ENCODE data around the gene MTCL3.
A peak's percentile ranks its signal among the peaks of the same experiment; 100 is the strongest.

MTCL3 gene

DNA sequence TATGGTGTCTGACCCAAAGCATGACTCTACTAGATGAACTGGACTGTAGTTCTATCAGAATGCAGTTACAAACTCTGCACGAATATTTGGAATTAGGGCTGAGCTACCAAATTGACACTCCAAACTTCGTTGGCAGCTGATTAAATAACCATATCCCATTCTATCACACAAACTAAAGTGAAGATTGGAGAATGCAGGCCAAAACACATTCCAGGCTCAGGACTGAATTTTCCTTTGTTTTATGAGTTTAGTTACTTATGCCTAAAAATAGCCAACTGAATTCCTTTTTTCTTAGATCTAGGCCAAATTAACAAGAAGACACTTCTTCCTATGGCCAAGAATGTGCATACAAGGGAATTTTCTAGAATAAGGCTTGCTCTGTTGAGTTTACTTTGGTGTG is 50.2 kb downstream of the MTCL3 start:
- Mint-ChIP-seq H3K36me3 (ENCODE audit: low read depth) (peaks cover 32% of the 10 kb centered on the region), H3K4me3 (no peak overlapping the region), H3K4me1 (no peaks in the 10 kb centered on the region), H3K27ac (no peak overlapping the region), H3K9me3 (no peaks in the 10 kb centered on the region), H3K27me3 (no peaks in the 10 kb centered on the region)
- no peak for ATAC-seq (replicated peaks)

DNA sequence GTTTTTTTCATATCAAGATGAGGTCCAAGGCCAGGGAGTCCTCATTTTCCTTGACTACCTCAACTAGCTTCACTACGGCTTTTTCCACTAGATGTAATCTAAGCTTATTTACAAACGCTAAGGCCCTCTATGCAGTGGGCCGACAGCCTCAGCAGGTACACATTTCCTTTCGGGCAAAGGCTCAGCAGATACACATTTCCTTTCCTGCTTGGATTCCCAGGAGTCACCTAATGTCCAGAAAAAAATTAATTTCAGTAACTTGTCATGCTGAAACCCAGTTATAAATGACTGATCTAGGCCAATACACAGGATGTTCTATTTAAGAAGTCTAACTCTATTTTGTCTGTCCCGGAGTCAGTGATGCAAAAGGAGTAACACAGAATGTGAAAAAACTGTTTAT is 52.7 kb downstream of the MTCL3 start:
- H3K36me3 Mint-ChIP-seq (ENCODE audit: low read depth), result peaks cover 11% of the 10 kb centered on the region
- no peaks in the 10 kb centered on the region for H3K27me3 Mint-ChIP-seq
- no peaks in the 10 kb centered on the region for H3K9me3 Mint-ChIP-seq
- no peak overlapping the region for H3K27ac Mint-ChIP-seq
- no peaks in the 10 kb centered on the region for H3K4me1 Mint-ChIP-seq
- ATAC-seq (replicated peaks), result no peak
- H3K4me3 Mint-ChIP-seq, result no peak overlapping the region

DNA sequence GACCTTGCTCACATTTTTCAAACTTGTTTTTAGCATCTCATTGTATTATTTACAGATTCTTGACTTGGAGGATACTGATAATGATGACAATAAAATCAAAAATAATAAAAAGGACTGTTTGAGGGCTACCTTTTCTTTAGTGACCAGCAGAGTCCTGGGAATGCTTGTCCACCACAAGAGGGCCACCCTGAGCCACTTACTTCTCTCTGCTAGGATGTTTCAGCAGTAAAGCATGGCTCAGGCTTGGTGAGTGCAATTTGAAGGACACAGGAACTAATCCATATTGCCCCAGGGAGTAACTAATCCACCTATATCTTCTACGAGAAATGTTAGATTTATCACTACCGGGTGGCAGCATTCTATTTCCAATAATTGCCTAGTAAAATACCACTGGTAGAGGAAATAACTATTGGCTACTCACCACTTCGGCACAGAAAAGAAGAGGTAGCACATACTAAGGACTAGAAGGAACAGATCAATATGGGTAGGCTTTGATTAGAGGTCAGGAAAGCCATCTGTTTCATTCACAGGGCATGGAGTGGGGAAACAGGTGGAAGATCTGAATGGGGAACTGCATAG is 54.2 kb downstream of the MTCL3 start:
- H3K4me3 Mint-ChIP-seq, result no peak overlapping the region
- peak; percentile 85 for ATAC-seq (replicated peaks)
- no peaks in the 10 kb centered on the region for H3K4me1 Mint-ChIP-seq
- no peaks in the 10 kb centered on the region for H3K9me3 Mint-ChIP-seq
- H3K36me3 Mint-ChIP-seq (ENCODE audit: low read depth), result peaks cover 9% of the 10 kb centered on the region
- no peak overlapping the region for H3K27ac Mint-ChIP-seq
- no peaks in the 10 kb centered on the region for H3K27me3 Mint-ChIP-seq

DNA sequence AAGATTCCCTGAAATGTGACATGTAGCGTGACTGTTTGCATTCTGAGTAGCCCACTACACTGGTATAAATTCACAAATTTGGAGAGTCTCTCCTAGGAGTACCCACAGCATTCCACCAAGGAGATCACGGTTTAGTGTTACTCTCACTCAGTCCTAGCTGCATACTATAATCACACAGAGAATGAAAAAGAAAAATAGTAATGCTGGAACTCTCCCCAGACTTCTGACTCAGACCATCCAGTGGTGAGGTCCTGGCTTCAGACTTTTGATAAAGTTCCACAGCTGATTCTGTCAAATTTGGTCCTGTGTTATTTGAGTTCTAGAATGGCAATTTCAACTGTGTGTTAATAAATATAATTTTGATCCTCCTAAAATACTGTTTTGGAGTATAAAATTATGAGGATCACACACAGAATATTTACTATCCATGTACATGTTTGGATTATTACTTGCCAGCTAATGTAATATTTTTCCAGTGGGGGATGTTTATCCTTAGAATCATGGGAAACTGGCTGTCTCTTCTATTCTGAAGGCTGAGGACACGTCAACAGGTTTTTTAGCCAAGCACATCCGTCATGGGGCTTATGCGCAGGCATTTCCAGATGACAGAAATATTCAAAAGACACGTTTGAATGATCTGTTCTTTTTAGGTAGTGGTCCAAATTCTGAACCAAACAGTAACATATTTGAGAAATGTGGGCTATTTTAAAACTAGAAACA is 54.8 kb downstream of the MTCL3 start:
- ATAC-seq (replicated peaks), result no peak
- no peaks in the 10 kb centered on the region for H3K27me3 Mint-ChIP-seq
- no peaks in the 10 kb centered on the region for H3K4me1 Mint-ChIP-seq
- no peak overlapping the region for H3K4me3 Mint-ChIP-seq
- H3K36me3 Mint-ChIP-seq (ENCODE audit: low read depth), result peaks cover 5% of the 10 kb centered on the region
- no peaks in the 10 kb centered on the region for H3K9me3 Mint-ChIP-seq
- H3K27ac Mint-ChIP-seq, result no peak overlapping the region

DNA sequence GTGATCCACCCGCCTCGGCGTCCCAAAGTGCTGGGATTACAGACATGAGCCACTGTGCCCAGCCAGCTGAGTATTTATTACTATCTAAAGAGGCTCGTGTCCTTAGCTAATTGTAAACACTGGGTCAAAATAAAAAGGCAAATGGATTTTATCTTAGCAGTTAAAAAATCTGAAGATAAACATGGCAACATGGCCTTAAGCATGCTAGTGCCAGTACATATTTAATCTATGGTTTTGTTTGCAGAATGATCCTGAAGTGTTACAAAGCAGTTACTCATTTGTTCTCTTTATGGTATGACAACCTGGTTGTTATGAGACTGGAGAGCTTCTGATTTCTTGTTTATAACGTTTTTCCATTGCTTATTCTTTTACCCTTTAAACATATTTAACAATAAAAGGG is 56.1 kb downstream of the MTCL3 start:
- Mint-ChIP-seq H3K9me3 (no peaks in the 10 kb centered on the region), H3K36me3 (ENCODE audit: low read depth) (peaks cover 9% of the 10 kb centered on the region), H3K27me3 (no peaks in the 10 kb centered on the region), H3K27ac (no peak overlapping the region), H3K4me1 (no peaks in the 10 kb centered on the region), H3K4me3 (no peak overlapping the region)
- ATAC-seq (replicated peaks), result no peak

DNA sequence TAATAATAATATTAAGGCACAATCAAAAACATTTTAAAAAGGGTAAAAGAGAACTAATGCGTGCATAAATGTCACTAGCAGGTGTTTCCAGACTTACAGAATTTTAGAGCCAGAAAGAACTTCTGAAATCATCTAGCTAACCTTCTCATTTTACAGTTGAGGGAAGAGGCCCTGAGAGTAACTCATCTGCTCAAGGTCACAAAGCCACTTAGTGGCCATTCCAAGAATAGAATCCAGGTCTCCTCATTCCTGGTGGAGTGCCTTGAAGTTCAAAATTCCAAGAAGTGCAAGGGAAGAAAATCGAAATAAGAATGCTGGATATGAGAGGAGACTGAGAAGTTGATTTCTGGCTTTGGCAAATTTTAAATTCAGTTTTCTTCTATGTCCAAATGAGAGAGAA is 56.8 kb downstream of the MTCL3 start:
- no peaks in the 10 kb centered on the region for H3K4me1 Mint-ChIP-seq
- ATAC-seq (replicated peaks), result no peak
- no peak overlapping the region for H3K27ac Mint-ChIP-seq
- H3K27me3 Mint-ChIP-seq, result no peaks in the 10 kb centered on the region
- H3K4me3 Mint-ChIP-seq, result no peak overlapping the region
- H3K9me3 Mint-ChIP-seq, result no peaks in the 10 kb centered on the region
- peaks cover 10% of the 10 kb centered on the region for H3K36me3 Mint-ChIP-seq (ENCODE audit: low read depth)

DNA sequence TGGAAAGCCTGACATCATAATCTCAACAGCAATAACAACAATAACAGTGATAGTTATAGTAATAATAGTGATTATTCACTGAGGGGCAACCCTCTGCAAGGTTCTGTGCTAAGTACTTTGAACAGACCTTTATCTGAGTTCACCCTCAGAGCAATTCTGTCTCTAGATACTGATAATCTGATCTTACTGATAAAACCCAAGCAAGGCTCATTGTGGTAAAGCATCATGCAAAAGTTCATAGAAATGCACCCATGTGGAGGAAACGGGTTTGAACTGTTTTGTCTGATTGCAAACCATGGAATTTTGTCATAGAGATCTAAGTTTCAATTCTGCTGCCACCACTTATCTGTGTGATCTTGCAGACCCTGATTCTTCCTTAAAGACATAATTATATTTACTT is 58.7 kb downstream of the MTCL3 start:
- Mint-ChIP-seq H3K4me1 (no peaks in the 10 kb centered on the region), H3K27me3 (no peaks in the 10 kb centered on the region), H3K27ac (no peak overlapping the region), H3K4me3 (no peak overlapping the region), H3K36me3 (ENCODE audit: low read depth) (peaks cover 10% of the 10 kb centered on the region), H3K9me3 (no peaks in the 10 kb centered on the region)
- ATAC-seq (replicated peaks), result no peak

DNA sequence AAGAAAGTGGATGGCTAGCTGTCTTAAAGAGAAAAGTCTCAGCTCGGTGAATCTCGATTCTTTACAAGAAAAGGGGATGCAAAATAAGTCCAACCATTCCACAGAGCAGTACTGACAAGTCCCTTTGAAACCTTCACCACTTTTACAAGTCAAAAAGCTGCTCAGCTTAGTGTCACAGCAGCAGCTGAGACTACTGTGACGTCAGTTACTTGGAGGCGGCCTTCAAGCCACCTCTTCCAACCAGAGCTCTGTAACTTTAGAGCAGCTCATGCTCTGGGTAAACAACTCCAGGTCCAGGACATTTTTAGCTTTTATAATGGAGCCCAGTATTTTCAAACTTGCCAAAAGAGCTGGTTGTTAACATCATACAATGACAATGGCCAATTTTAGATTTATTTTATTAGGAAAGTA is 59.9 kb downstream of the MTCL3 start, which contains the start of gene KIAA0408:
TSS of gene KIAA0408 (minus strand) at position 159 of the 411 bp plus-strand sequence. CDS start 5,408 bp downstream, outside the sequence.
- H3K4me3 Mint-ChIP-seq, result no peak within 1 kb of the TSS
- H3K27ac Mint-ChIP-seq, result no peak within 1 kb of the TSS
- no peak for ATAC-seq (replicated peaks)
- no peaks in the 10 kb centered on the region for H3K27me3 Mint-ChIP-seq
- no peaks in the 10 kb centered on the region for H3K9me3 Mint-ChIP-seq
- H3K4me1 Mint-ChIP-seq, result no peaks in the 10 kb centered on the region
- H3K36me3 Mint-ChIP-seq (ENCODE audit: low read depth), result peaks cover 11% of the 10 kb centered on the region

DNA sequence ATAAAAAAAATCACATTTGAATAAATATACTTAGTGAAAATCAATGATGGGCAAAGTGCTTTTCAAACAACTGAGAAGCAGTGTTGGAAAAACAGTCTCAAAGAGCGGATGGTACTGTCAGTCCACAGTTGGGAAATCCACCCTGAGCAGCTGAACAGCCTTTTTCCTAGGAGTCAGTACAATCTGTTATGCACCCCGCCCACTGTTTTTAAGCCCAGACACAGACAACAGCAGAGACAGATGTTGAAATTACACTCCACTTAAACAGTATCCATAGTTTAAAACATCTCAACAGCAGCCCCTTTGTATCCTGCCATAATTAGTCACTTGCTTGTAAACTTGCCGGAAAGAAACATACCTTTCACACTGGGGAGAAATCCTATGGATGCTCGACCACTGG is 60.3 kb downstream of the MTCL3 start:
- H3K27ac Mint-ChIP-seq, result no peak overlapping the region
- H3K9me3 Mint-ChIP-seq, result no peaks in the 10 kb centered on the region
- peaks cover 13% of the 10 kb centered on the region for H3K36me3 Mint-ChIP-seq (ENCODE audit: low read depth)
- no peak overlapping the region for H3K4me3 Mint-ChIP-seq
- no peaks in the 10 kb centered on the region for H3K27me3 Mint-ChIP-seq
- no peaks in the 10 kb centered on the region for H3K4me1 Mint-ChIP-seq
- no peak for ATAC-seq (replicated peaks)

DNA sequence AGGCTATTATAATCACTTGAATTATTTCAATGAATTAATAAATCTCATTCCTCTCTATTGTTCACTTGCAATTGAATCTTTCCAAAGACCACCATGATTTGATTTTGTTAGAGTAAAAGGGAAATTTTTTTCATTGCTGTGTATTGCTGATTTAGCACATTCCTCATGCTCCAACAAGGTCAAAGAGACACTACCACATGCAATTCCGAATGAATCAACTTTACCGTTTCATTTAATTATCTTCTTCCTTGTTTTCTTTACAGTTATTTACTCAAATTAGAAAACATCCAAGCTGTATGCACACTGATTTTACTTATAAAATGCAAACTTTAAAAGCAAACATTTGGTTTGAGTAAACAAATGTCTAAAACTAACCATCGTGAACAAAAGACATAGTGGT is 60.9 kb downstream of the MTCL3 start:
- H3K36me3 Mint-ChIP-seq (ENCODE audit: low read depth), result peaks cover 16% of the 10 kb centered on the region
- H3K27ac Mint-ChIP-seq, result no peak overlapping the region
- no peaks in the 10 kb centered on the region for H3K27me3 Mint-ChIP-seq
- no peak for ATAC-seq (replicated peaks)
- no peaks in the 10 kb centered on the region for H3K4me1 Mint-ChIP-seq
- H3K4me3 Mint-ChIP-seq, result no peak overlapping the region
- H3K9me3 Mint-ChIP-seq, result no peaks in the 10 kb centered on the region

DNA sequence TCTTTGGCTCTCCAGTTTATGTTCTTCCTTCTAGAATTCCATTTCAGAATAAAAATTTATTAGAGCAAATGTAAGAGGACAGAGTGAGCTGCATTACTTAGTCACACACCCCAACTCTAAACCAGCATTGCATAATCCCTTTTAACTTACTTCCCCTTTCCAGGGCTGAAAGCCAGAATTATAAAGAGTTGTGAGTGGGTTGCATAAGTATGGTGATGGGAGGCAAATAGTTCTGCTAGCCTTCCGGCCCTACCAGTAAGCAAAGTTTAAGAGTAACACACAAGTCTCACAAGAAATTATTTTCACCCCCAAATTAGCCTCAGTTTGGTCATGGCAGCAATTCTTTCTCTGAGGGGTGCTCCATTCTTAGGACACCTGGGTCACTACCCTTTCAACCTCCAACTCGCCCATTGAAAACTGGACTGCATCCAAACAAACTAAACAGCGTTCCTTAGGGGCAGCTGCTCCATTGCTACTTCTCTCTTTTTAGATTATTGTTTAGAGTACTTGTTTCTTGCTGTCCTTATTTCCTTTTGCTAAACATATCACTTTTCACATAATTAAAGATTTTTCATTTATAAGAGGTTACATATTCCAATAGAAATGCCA is 61.6 kb downstream of the MTCL3 start:
- H3K9me3 Mint-ChIP-seq, result no peaks in the 10 kb centered on the region
- H3K27ac Mint-ChIP-seq, result no peak overlapping the region
- no peaks in the 10 kb centered on the region for H3K27me3 Mint-ChIP-seq
- no peak overlapping the region for H3K4me3 Mint-ChIP-seq
- ATAC-seq (replicated peaks), result no peak
- no peaks in the 10 kb centered on the region for H3K4me1 Mint-ChIP-seq
- H3K36me3 Mint-ChIP-seq (ENCODE audit: low read depth), result peaks cover 23% of the 10 kb centered on the region

DNA sequence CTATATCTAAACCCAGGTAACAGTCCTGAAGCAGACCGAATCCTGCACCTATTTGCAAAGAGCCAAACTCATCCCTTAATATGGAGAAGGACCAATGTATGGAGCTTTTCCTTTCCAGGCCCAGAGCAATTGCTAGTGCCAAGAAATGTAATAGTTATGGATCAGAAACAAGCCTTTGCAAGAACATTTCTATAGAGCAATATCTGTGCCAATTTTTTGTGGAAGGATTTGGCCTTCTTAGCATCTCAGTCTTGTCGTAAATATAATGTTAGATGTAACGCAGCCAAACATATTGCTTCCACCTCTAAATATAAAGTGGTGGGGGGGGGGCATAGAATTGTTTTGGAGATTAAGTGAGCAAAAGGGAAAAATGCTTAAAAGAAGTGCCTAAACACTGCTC is 62.7 kb downstream of the MTCL3 start:
- Mint-ChIP-seq H3K4me1 (no peaks in the 10 kb centered on the region), H3K27ac (no peak overlapping the region), H3K9me3 (no peaks in the 10 kb centered on the region), H3K4me3 (no peak overlapping the region), H3K36me3 (ENCODE audit: low read depth) (peaks cover 25% of the 10 kb centered on the region), H3K27me3 (no peaks in the 10 kb centered on the region)
- no peak for ATAC-seq (replicated peaks)

DNA sequence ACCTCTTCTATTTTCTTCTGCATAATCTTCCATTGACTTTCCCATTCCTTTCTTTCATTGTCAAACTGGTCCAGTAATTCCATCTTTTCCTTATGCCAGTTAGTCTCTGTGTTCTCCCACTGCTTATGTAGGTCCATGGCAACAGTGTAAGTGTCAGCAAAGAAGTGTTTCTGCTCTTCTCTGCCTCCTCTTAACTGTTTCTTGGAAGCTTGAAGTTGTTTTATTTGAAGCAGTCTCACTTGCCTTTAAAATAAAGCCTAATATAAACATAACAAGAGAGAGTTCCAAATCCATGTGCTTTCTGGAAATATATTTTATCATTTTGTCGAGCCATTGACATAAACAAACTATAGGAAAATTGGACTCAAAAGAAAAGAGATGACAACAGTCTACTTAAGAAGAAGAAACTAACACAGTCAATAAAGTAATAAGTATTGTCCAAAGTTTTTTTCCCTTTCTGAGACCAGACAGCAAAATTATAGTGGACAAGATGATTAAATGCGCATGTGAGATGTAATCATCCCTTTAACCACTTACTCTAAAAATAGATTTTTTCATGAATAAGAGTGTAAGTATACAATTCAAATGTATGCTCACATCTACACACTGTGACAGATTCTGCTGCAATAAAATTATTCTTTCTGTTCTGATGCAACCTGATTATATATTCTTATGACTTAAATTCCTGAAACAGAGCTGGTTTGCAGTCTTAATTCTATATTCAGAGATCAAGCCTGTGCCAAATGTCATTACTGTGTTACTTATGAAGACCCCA is 65.1 kb downstream of the MTCL3 start:
- no peak for ATAC-seq (replicated peaks)
- Mint-ChIP-seq H3K4me3 (no peak overlapping the region), H3K27me3 (no peaks in the 10 kb centered on the region), H3K36me3 (ENCODE audit: low read depth) (peaks cover 44% of the 10 kb centered on the region), H3K27ac (no peak overlapping the region), H3K9me3 (no peaks in the 10 kb centered on the region), H3K4me1 (no peaks in the 10 kb centered on the region)

DNA sequence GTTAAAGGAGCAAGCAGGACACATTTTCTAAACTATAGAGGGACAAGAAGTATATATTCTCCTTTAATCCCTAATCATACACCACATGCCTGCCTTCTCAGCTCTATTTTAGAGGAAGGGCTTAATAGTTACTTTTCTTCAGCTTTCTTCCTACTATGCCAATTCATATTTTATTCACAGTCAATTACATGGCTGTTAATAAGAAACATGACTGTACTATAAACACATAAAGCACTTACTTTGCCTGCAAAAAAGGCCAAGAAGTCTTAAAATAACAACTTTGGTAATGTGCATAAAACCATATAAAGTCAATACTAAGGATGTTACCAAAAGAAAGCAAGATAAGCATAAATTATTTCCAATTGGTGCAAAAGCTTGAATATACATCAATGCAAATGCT is 66.3 kb downstream of the MTCL3 start:
- no peaks in the 10 kb centered on the region for H3K9me3 Mint-ChIP-seq
- H3K4me3 Mint-ChIP-seq, result no peak overlapping the region
- H3K27ac Mint-ChIP-seq, result no peak overlapping the region
- no peak for ATAC-seq (replicated peaks)
- H3K4me1 Mint-ChIP-seq, result no peaks in the 10 kb centered on the region
- no peaks in the 10 kb centered on the region for H3K27me3 Mint-ChIP-seq
- peaks cover 47% of the 10 kb centered on the region for H3K36me3 Mint-ChIP-seq (ENCODE audit: low read depth)

DNA sequence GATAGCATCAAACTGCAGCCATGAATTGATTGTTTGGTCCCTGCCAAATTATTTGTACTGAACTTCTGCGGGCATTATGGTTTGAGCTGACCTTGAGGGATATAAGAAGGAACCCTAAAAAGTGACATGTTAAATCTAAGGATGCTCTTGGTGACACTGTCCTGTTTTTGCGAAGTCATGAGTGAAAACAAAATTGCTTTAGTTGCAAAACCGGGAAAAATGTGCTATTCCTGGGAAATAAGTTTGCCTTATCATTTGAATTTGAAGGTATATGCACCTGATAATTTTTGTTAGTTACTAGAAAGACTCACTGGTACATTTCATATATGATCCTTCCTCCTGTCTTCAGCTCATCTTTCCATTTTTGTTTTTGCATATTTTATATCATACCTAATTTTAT is 67.7 kb downstream of the MTCL3 start:
- Mint-ChIP-seq H3K27ac (no peak overlapping the region), H3K4me1 (no peaks in the 10 kb centered on the region), H3K4me3 (no peak overlapping the region), H3K27me3 (no peaks in the 10 kb centered on the region), H3K9me3 (no peaks in the 10 kb centered on the region), H3K36me3 (ENCODE audit: low read depth) (peaks cover 61% of the 10 kb centered on the region)
- no peak for ATAC-seq (replicated peaks)

Measured in activated T-helper 17 cell treated with anti-CD3 and anti-CD28 coated beads, Interleukin-2, amount 50 U/mL, for 72 hours (primary cell).